Subcutaneous adipose tissue (tissue), 4 donors: Measurements from ENCODE around the gene CAPG. TPM values are rescaled to one million over a fixed set of nuclear protein-coding genes. Genes with fewer than 3 reads are reported as not detected.

Experiments used
- CTCF ChIP-seq: fragments of 450-650 bp; IDR thresholded peaks from one replicate; pipeline ENCODE4 v1.5.1; 2016; ENCODE audit warnings: low read depth, mild to moderate bottlenecking, control low read depth, antibody characterized with exemption, moderate library complexity
- total RNA-seq, 4 donors: library from RNA; depleted of rRNA; stranded (reverse); fragments of >200 nt; gene quantifications; one replicate each; pipeline ENCODE4 v1.1.0, GENCODE V29; 2016

Gene CAPG
- total RNA-seq, 4 donors from 2014 or later: 80.7 to 616 (median 167) TPM

- no peak for TF ChIP-seq CTCF
Observed at GRCh38 chr2:85425588-85425987, 15.4 kb upstream of the CAPG start.

GRCh38 chr2:85423525-85423924 is 13.4 kb upstream of the CAPG start:
- TF ChIP-seq CTCF: no peak

- TF ChIP-seq CTCF: no peak
Observed at GRCh38 chr2:85422072-85422457, 11.9 kb upstream of the CAPG start.

- no peak for TF ChIP-seq CTCF
Observed at GRCh38 chr2:85421260-85422071, 11.3 kb upstream of the CAPG start.

GRCh38 chr2:85420536-85421259 is 10.5 kb upstream of the CAPG start:
- no peak for TF ChIP-seq CTCF

GRCh38 chr2:85419009-85419675 is 9.0 kb upstream of the CAPG start:
- TF ChIP-seq CTCF: no peak
